HCT116 (cell line): ENCODE measurements around the gene AARSD1.
A peak's percentile ranks its signal among the peaks of the same experiment; 100 is the strongest.

Experiments
- CTCF ChIP-seq, 3 experiments: fragments of 200-600 bp in 1 of 3; sonication (generic) in 1 of 3; IDR thresholded peaks in 2 of 3; conservative IDR thresholded peaks in 1 of 3; 2 replicates each; pipeline ENCODE4 v1.5.1; 2012 to 2017; ENCODE audit warnings: low read depth in 2 of 3, low read length in 2 of 3, antibody characterized with exemption in 1 of 3, borderline replicate concordance in 1 of 3, control low read depth in 1 of 3, mild to moderate bottlenecking in 1 of 3, mixed read lengths in 1 of 3, mixed run types in 1 of 3, moderate library complexity in 1 of 3; ENCODE audit not compliant: insufficient read depth in 1 of 3
- EGR1 ChIP-seq: IDR thresholded peaks from 2 replicates; pipeline ENCODE4 v1.6.1; 2012; ENCODE audit warnings: low read depth
- EZH2 ChIP-seq: fragments of 200-600 bp; sonication (generic); IDR thresholded peaks from 2 replicates; pipeline ENCODE4 v1.6.1; 2017; ENCODE audit warnings: antibody characterized with exemption, mixed run types
- POLR2A ChIP-seq: IDR thresholded peaks from 2 replicates; pipeline ENCODE4 v1.7.0; 2011; ENCODE audit warnings: borderline replicate concordance; ENCODE audit not compliant: insufficient read depth, insufficient read length; ENCODE audit errors: extremely low read depth
- POLR2AphosphoS5 ChIP-seq: IDR thresholded peaks from 2 replicates; pipeline ENCODE4 v1.6.1; 2011; ENCODE audit warnings: mild to moderate bottlenecking, low read depth, low read length, moderate library complexity
- TCF7L2 ChIP-seq: IDR thresholded peaks from 2 replicates; pipeline ENCODE4 v1.7.0; 2011; ENCODE audit warnings: borderline replicate concordance, inconsistent platforms; ENCODE audit not compliant: insufficient read depth, insufficient read length; ENCODE audit errors: extremely low read depth

GRCh38 chr17:42928714-42929496, 35.3 kb downstream of the AARSD1 start:
- no peak for TF ChIP-seq EZH2
- TF ChIP-seq EGR1: no peak
- TF ChIP-seq POLR2A: no peak
- TF ChIP-seq TCF7L2: no peak
- peak; percentile 43 to 57 (median 50); a peak in 5 of 6 replicates for TF ChIP-seq CTCF (IDR thresholded peaks at IDR 0.05 in 2 of 3, conservative IDR thresholded peaks at IDR 0.05 in 1 of 3; ENCODE audit: borderline replicate concordance in 1 of 3, insufficient read depth in 1 of 3, low read depth in 2 of 3, low read length in 2 of 3)
- no peak for TF ChIP-seq POLR2AphosphoS5
